HG03280 (cell line): ENCODE data around the gene MSRB2.

Experiments used
- ATAC-seq: cut with Tn5 transposase; IDR thresholded peaks from one replicate; pipeline ENCODE4 v1.9.1; 2021; ENCODE audit warnings: mild to moderate bottlenecking, moderate library complexity; ENCODE audit not compliant: unreplicated experiment

MSRB2 gene

GRCh38 chr10:23110722-23111516 is 15.5 kb downstream of the MSRB2 start:
- no peak for ATAC-seq

GRCh38 chr10:23111517-23112286 is 16.3 kb downstream of the MSRB2 start:
- no peak for ATAC-seq

GRCh38 chr10:23114228-23114850 is 19.0 kb downstream of the MSRB2 start:
- ATAC-seq = no peak

- ATAC-seq = no peak
Measured at GRCh38 chr10:23116486-23117205, 21.3 kb downstream of the MSRB2 start.

GRCh38 chr10:23120001-23120934 is 24.9 kb downstream of the MSRB2 start:
- ATAC-seq = no peak

GRCh38 chr10:23121135-23121534 is 25.8 kb downstream of the MSRB2 start:
- no peak for ATAC-seq

GRCh38 chr10:23136462-23136861 is 41.1 kb downstream of the MSRB2 start:
- ATAC-seq = no peak

GRCh38 chr10:23139677-23140076 is 44.3 kb downstream of the MSRB2 start:
- no peak for ATAC-seq

GRCh38 chr10:23141995-23142394 is 46.6 kb downstream of the MSRB2 start:
- ATAC-seq = no peak

GRCh38 chr10:23146258-23146657 is 50.9 kb downstream of the MSRB2 start:
- no peak for ATAC-seq

GRCh38 chr10:23147035-23147434 is 51.7 kb downstream of the MSRB2 start:
- no peak for ATAC-seq

- no peak for ATAC-seq
Measured at GRCh38 chr10:23148214-23148613, 52.8 kb downstream of the MSRB2 start.

GRCh38 chr10:23150091-23150490 is 54.7 kb downstream of the MSRB2 start:
- no peak for ATAC-seq

- ATAC-seq = no peak
Measured at GRCh38 chr10:23150610-23151009, 55.2 kb downstream of the MSRB2 start.

GRCh38 chr10:23151071-23151470 is 55.7 kb downstream of the MSRB2 start:
- no peak for ATAC-seq

GRCh38 chr10:23155169-23155568 is 59.8 kb downstream of the MSRB2 start:
- no peak for ATAC-seq

GRCh38 chr10:23156447-23157150 is 61.2 kb downstream of the MSRB2 start:
- no peak for ATAC-seq

- peak; percentile 52 for ATAC-seq
Measured at GRCh38 chr10:23157239-23157681, 61.9 kb downstream of the MSRB2 start.

- ATAC-seq = peak; percentile 54
Measured at GRCh38 chr10:23157691-23158369, 62.5 kb downstream of the MSRB2 start.
